ENCODE data around the gene MYMK. TPM values are rescaled to one million over a fixed set of nuclear protein-coding genes. Genes with fewer than 3 reads are reported as not detected.

MYMK gene
- total RNA-seq, 1 donor from 2014 or later = not detected

DNA sequence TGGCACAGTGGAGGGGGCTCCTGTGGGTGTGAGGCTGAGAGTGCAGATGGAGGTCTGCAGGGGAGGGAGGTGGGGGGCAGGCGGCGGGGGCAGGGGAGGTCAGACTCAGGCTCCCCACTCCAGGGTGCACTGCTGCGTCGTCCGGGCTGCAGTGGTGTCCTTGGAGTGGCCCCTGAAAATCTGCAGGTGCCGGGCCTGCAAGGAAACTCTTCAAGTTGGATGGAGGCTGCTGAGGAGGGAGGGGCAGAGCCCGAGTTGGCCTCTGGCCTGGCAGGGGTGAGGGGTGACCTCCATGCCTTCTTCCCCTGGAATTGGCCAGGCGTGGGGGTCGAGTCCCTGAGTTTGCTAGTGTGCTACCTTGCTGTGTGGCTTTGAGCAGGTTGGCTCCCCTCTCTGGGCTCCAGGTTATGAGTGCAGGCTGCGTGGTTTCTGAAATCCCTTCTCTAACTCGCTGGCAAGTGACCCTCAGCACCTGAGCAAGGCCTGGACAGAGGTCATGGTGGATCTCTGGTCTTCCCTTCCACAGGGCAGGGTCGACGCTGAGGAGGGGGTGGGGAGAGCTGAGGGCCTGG lies 10.6 kb upstream of the MYMK start:
- DNase-seq (ENCODE audit: low spot score) = no peak

- DNase-seq (ENCODE audit: low spot score) = peak; percentile 92
These were observed 9.9 kb upstream of the MYMK start, which contains the start of gene ADAMTSL2 for GRCh38 chr9:133534346-133535291. Gene ADAMTSL2, plus strand, starts transcription at chr9:133534704. Its CDS starts 2,009 bp downstream, at chr9:133536713.

DNA sequence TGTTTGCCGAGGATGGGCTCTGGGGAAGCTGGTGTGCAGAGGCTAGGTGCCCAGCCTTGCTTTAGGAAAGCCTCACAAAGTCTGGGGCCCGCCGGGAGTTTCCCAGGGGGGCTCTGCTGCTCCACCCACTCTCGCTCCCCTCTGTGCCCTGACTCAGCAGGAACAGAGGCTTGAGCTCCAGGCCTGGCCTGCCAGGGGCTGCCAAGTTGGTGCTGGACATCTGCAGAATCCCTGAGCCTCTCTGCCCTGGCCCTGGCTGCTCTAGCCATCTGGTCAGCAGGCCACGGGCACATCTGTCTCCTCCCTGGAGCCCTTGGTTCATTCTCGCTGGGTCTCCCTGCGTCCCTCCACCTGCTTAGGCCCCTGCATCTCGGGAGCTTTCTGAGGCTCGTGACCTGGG lies 9.1 kb upstream of the MYMK start:
- no peak for DNase-seq (ENCODE audit: low spot score)

DNA sequence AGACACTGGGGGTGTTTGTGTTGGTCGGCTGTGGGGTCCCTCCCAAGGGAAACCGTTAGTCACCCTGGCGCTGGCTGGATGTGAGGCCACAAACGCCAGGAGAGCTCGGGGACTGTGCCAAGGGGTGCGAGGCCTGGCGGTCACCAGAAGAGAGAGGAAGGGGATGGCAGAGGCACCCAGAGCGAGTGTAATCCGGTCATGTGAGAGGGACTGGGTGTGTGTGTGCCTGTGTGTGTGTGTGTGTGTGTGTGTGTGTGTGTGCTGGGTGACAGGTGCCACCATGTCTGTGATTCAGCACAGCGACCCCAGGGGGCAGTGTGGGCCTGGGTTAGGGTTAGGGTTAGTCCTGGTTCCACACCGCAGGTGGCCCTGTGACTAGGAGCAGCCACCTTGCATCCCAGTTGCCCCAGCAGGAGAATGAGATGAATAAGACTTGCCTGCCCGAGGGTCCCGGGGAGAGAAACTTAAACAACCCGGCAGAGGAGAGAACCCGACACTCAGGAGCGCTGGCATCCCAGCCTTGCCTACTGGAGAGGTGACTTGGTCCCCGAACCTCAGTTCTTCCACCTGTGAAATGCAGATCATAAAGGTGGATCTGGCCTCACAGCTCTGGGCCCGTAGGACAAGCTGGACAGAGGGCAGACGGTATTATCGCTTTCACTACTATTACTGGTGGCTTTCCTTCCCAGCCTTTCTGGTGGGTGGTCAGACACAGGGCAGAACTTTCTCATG lies 8.3 kb upstream of the MYMK start:
- DNase-seq (ENCODE audit: low spot score) = no peak

GRCh38 chr9:133531293-133531692 lies 6.5 kb upstream of the MYMK start:
- DNase-seq (ENCODE audit: low spot score) = no peak

GRCh38 chr9:133529874-133530273 lies 5.1 kb upstream of the MYMK start:
- no peak for DNase-seq (ENCODE audit: low spot score)

DNA sequence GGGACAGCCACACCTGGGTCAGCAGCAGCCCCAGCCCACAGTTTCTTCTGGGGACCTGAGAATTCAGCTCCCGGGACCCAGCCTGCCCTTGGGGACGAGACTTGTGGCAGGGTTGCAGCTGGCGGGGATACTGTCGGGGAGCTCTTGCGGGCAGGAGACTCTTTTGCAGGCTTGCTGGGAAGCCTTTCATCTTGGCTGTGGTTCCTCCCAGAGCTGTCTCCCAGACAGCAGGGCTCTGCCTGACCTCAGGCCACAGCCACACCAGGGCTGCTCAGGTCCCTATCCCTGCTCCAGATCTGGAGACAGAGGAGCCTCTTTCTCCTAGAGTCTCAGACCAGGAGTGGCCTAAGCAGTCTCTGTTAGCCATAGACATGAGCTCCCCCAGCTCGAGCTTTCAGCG lies 4.7 kb upstream of the MYMK start:
- DNase-seq (ENCODE audit: low spot score) = no peak

DNA sequence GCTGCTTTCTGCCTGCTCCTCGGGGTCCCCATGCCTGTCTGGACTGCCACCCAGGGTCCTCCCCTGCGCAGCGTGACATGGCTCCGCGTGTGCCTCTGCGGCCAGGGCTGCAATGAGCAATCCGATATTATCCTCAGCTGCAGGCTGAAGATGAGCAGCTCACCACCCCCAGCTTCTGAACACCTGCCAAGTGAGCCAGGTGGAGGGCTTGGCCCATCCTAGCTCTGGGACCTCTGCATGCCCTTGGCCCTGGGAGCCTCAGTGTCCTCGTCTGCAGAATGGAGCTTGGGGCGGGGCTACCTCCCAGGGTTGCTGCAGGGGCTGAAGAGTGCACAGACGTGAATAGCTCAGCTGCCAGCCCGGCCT lies 4.1 kb upstream of the MYMK start:
- DNase-seq (ENCODE audit: low spot score) = no peak

GRCh38 chr9:133528001-133528875 lies 3.5 kb upstream of the MYMK start:
- DNase-seq (ENCODE audit: low spot score) = no peak

- DNase-seq (ENCODE audit: low spot score) = no peak
These were observed 2.7 kb upstream of the MYMK start for GRCh38 chr9:133527444-133527920.

- DNase-seq (ENCODE audit: low spot score) = no peak
These were observed 2.1 kb upstream of the MYMK start for GRCh38 chr9:133526721-133527321.

- DNase-seq (ENCODE audit: low spot score) = no peak
These were observed 918 bp upstream of the MYMK start for GRCh38 chr9:133525677-133526076.

DNA sequence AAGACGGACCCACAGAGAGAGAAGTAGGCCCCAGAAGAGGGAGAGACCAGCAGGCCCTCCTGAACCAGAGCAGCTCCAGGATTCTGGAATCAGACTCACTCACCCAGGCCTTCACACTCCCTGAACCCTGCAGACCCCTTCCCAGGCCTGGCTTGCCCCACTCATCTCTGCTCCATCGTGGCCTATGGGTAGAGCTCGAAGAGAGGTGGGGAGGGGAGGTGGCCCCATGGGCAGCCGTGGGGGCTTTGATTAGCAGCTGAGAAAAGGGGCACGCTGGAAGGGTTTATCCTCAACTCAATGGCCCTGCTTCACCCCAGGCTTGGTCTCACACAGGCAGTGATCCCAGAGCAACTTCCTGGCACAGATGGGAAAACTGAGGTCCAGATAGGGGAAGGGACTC lies 613 bp downstream of the MYMK start:
- DNase-seq (ENCODE audit: low spot score) = no peak

DNA sequence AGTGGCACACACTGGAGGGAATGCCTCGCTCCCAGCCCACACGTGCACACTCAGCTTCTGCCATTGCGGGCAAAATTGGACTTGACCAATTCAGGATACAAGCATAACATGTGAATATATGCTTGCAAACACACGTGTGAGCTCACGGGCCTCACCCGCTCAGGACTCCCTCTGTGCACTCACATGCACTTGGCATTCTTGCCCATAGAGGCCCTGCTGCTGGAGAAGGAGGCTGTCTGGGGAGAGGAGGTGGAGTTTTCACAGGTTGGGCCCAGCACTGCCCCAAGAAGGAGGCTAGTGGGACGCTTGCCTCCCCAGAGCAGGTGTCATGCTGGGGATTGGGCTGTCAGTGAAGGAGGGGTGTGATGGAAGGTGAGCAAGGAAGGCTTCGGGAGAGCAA lies 1.7 kb downstream of the MYMK start:
- DNase-seq (ENCODE audit: low spot score) = no peak

DNA sequence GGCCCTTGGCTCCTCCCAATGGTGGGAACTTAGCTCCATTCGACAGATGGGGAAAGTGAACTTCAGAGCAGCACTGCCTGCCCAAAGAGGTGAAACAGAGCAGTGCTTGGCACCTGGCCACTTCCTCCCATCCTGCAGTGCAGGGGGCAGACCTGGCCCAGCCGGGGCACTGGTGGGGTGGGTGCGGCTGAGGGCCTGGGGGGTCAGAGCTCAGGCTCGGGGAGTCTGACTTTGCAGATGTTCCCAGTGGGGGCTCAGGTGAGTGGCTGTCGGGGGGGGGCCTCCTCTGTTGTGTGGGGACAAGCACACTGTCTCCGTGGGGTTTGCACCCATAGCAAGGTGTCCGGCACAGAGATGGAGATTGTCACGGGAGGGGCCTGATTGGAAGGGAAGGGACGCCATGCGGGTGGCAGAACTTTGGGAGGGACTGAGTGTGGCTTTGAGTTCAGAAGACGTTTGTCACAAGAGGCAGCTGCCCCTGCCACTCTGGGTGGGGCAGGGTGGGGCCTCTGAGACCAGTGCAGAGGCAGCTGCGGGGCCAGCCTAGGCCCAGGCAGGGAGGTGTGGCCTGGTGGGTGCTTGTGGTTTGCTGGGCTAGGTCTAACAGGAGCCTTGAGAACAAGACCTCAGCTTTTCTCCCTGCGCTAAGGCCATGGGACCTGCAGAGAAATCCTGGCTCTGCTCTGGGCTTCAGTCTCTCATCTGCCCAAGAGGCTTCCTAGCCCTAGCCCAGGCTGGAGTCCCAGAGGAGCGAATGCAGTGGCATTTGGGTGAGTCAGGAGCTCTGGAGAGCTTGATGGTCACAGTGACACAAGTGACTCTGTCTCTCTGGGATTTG lies 2.5 kb downstream of the MYMK start:
- no peak for DNase-seq (ENCODE audit: low spot score)

DNA sequence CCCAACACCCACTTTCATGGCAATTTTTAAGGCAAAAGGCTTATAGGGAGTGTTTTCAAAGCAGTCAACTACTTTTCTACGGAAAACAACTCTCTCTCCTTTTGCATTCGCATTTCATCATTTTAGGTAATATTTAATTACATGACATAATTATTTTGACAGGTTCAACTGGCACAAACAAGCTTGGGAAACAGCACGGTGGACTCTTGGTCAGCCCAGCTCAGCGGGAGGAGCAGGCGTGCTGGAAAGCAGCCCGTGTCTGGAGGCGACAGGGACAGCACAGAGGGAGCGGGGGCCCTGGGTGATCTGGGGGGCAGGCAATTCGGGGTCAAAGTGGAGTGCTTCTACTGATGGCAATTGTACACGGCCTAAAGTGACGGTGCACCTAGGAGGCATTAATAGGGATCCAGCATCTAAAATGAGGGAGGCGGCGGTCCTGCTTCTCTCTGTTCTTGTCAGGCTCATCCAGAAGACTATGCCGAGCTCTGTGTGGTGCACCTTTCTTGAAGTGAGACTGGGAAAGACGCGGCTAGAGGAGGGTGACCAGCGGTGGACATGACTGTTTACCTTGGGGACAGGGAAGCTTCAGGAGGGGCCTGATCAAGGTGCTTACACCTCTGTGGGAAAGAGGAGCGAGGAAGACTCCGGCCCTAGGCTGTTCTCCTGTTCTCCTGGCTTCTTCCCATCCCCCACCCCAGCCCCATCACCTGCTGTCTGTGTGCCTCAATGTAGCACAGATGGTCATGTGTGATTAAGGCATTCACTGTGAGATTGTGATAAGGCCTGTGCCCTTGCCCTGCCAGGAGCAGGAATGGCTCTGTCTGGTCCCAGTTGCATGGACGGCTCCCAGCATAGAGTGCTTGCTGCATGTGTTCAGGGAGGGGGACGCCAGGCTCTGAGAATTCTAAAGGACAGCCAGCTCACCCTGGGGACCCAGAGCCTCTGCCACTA lies 3.4 kb downstream of the MYMK start:
- no peak for DNase-seq (ENCODE audit: low spot score)

- DNase-seq (ENCODE audit: low spot score) = no peak
These were observed 4.5 kb downstream of the MYMK start for GRCh38 chr9:133520121-133520835.

- no peak for DNase-seq (ENCODE audit: low spot score)
These were observed 5.1 kb downstream of the MYMK start for GRCh38 chr9:133519693-133520092.

Measured in mesenteric fat pad (tissue), 1 donor.